ENCODE measurements around the gene GOLGA8S.
"Not testable (repeated sequence)": the region's sequence is repeated elsewhere in the genome, so short reads cannot be mapped to it uniquely, and the experiment has no call there.

GOLGA8S gene

DNA sequence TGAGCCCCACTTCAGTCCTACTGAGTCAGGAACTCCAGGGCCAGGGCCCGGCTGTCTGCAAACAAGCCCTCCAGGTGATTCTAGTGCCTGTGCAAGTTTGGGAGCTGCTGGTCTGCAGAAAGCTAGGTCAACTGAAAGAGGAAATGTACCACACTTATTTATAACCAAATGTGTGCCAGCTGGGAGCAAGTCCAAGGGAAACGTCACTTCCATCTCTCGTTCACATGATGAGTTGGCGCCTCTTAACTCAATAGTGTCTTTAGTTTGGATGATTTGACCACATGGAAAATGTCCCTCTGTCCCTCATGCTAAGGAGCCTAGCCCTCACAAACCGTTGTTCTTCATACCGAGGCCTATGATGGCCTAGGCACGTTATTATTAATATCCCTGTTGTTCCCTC lies 43.2 kb downstream of the GOLGA8S start:
- DNase-seq (ENCODE audit: low read depth): no peak

DNA sequence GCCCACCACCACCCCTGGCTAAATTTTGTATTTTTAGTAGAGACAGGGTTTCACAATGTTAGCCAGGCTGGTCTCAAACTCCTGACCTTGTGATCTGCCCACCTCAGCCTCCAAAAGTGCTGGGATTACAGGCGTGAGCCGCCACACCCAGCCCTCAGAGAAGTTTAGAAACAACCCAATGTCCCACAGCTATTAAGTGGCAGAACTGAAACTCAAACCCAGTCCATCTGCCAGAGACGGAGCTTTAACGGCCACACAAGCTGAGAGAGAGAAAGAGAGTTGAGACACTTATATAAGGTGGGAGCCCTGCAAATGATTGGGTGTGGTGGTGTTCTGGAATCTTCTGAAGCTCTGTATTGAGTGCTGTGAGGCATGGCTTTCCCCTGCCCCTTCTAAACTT lies 43.8 kb downstream of the GOLGA8S start:
- not testable (repeated sequence) for DNase-seq (ENCODE audit: low read depth)

GRCh38 chr15:23399207-23399606 lies 44.7 kb downstream of the GOLGA8S start:
- DNase-seq (ENCODE audit: low read depth): not testable (repeated sequence)

DNA sequence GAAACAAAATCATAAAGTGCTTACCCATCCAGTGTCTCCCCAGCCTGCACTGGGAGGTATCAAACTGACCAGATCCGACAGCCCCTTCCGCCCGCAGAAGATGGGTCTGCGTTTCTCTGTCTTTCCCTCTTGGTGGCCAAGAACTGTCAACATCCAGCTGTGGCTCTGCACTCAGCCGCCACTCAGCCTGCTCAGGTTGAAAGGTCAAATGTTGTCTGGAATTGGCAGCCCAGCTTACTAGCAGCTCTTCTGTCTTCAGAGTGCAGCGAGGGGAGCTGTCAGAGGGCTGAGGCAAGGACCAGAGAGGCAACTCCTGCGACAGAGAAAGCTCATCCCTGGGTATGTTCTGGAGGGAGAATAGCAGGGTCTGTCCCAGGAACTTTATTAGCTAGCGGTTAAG lies 47.1 kb downstream of the GOLGA8S start:
- no peak for DNase-seq (ENCODE audit: low read depth)

GRCh38 chr15:23402140-23402539 lies 47.6 kb downstream of the GOLGA8S start:
- DNase-seq (ENCODE audit: low read depth): no peak

DNA sequence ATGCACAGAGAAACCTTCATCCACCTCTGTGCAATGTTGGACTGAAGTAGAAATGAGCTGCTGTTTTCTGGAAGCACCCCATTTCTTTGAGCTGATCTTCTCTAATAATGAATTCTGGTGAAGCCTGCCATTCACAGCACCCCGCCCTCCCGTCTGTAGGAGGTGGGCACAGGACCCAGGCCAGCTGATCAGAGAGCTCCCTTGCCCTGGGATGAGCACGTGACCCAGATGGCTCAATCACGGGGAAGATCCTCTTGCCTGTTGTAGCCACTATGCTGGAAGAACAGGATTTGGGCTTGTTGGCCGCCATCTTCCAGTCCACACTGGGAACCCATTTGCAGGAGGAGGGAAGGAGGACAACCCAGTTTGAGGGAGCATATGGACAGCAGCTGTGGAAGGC lies 48.0 kb downstream of the GOLGA8S start:
- no peak for DNase-seq (ENCODE audit: low read depth)

DNA sequence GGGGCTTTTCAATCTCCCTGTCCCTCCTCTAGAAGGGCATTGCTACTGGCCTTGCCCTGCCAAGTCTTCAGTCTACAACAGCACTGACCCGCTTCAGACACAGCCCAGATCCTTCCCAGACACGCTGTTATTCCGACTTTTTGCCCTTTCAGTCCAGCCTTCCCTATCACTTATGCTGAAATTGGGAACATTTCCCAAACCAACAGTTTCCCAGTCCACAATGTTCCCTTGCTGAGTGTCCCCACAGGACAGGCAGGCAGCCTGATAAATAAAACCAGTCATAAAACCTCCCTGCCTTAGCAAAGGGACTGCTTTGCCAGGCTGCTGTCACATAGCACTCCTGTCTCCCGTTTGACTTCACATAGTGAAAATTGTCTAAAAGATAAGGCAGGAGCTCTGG lies 49.0 kb downstream of the GOLGA8S start:
- DNase-seq (ENCODE audit: low read depth): no peak

DNA sequence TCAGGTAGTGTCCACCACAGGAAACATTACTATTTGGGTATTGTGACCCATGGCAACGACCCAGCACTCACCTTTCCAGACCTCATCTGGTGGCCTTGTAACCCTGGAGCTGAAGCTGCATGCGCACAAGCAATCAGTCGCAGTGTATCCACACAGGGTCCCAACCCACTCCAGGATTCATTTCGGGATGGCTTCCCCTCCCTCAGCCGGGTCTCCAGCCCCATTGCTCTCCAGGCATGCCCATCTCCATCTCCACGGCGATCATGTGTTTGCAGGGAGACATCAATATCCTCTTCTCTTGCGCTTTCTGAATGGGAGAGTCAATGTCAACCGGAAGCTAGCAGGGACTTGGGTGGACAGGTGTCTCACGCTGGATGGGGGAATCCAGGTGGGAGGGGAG lies 57.3 kb downstream of the GOLGA8S start:
- no peak for DNase-seq (ENCODE audit: low read depth)

DNA sequence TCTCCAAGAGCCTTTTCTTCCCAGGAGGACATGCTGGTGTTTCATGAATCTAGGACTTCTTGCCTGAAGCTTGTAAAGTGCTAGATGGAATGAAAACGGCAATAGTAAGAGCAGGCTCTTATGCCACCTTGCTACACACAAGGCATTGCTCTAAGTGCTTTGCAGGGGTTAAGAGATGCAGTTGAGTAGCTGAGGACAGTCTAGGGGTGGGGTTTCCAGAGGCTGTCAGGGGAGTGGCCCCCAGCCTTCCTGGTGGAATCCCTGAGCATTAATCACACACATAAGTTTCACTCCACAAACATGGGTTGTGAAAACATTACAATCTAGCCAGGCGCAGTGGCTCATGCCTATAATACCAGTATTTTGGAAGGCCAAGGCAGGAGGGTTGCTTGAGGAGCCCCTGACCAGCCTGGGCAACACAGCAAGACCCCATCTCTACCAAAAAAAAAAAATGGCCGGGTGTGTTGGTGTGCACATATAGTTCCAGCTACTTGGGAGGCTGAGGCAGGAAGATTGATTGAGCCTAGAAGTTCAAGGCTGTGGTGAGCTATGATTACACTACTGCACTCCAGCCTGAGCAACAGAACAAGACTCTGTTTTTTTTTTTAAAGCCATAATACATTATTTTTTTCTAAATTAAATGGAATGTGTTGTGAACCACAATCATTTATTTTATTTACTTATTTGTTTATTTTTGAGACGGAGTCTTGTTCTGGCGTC lies 58.5 kb downstream of the GOLGA8S start:
- not testable (repeated sequence) for DNase-seq (ENCODE audit: low read depth)
